ENCODE data around the gene NBL1. TPM values are rescaled to one million over a fixed set of nuclear protein-coding genes. Genes with fewer than 3 reads are reported as not detected.

Gene NBL1
- total and polyA plus RNA-seq, 9 of the 15 experiments (the other 6 are each of a cell fraction or from before 2014, with no cell fraction given) = 0.10 to 3.7 (median 1.8) TPM; not detected in 1

DNA sequence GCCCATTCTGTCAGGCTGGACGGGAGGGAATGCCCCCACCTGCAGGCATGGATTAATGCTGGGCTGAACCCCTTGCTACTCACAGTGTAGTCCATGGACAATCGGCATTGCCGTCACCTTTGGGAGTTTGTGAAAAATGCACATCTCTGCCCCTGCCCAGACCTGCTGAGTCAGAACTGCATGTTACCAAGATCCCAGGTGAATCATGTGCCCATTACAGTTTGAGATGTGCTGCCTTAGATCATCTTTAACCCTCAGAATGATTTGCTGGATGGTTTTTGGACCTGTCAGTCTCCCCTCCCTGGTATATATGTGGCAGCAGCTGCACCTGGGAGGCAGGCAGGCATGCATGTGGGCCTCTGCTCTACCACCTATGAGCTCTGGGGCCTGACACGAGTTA lies 35.6 kb downstream of the NBL1 start:
- Histone ChIP-seq H3K27me3 (ENCODE audit: control insufficient read depth in 2 of 2, insufficient read depth in 2 of 2, low read length in 2 of 2) (peaks cover 20 to 38% of the 10 kb centered on the region in 2 experiments), H3K27ac (ENCODE audit: extremely low read depth, low read depth, low read length) (no peak overlapping the region), H2AFZ (ENCODE audit: low read depth, low read length) (no peak overlapping the region), H3K79me2 (ENCODE audit: control insufficient read depth, insufficient read depth, low read length) (no peaks in the 10 kb centered on the region), H3K9ac (ENCODE audit: insufficient read depth in 1 of 2, low read depth in 2 of 2, low read length in 2 of 2) (no peak overlapping the region), H3K4me2 (ENCODE audit: insufficient read depth, low read length) (no peak overlapping the region), H4K20me1 (replicated peaks; ENCODE audit: control insufficient read depth, insufficient read depth, low read length) (peaks cover 36% of the 10 kb centered on the region), H3K9me3 (replicated peaks; ENCODE audit: control insufficient read depth, insufficient read depth, low read depth, low read length) (no peaks in the 10 kb centered on the region), H3K36me3 (ENCODE audit: control insufficient read depth, insufficient read depth, low read length) (no peaks in the 10 kb centered on the region), H3K4me3 (no peak overlapping the region), H3K4me1 (replicated peaks in 1 of 2; ENCODE audit: control insufficient read depth in 2 of 2, insufficient read depth in 2 of 2, low read length in 2 of 2) (peaks cover 0 to 9% of the 10 kb centered on the region in 2 experiments; a peak in 1 of 5 replicates), H3K9me1 (ENCODE audit: control insufficient read depth, insufficient read depth, low read length) (no peaks in the 10 kb centered on the region)
- in situ Hi-C loops (cut with MboI) (no loop called here), intact Hi-C loops (cut with micrococcal nuclease) (no loop called here)
- ATAC-seq = no peak
- POLR2A ChIA-PET = no interaction called here
- no peak for DNase-seq (ENCODE audit: extremely low read depth in 1 of 4, low spot score in 3 of 4)
- BruUV-seq (replicated peaks) = no TSS peak
- TF ChIP-seq EP300 (IDR thresholded peaks at IDR 0.05; ENCODE audit: low read length) (no peak), XRCC5 (IDR thresholded peaks at IDR 0.05; ENCODE audit: low read depth, low read length) (no peak), MTA2 (IDR thresholded peaks at IDR 0.05; ENCODE audit: low read depth) (no peak), CTBP1 (IDR thresholded peaks at IDR 0.05; ENCODE audit: borderline replicate concordance) (no peak), HOMEZ (CRISPR knock-in tag; IDR thresholded peaks at IDR 0.05) (no peak), ZNF316 (IDR thresholded peaks at IDR 0.05) (peak; percentile 65), THRB (CRISPR knock-in tag; conservative IDR thresholded peaks at IDR 0.05) (no peak), THRA (IDR thresholded peaks at IDR 0.05) (no peak), C11orf30 (IDR thresholded peaks at IDR 0.05; ENCODE audit: low read depth) (peak; percentile 44; the same call in 1 of the 2 replicates), DPF2 (IDR thresholded peaks at IDR 0.05) (no peak)
- CTCF ChIA-PET (ENCODE audit: low intra/inter-chr PET ratio) = no interaction called here
- WGBS (ENCODE audit: insufficient coverage, low coverage, missing lambda C conversion rate) = 2% methylated on average over 4 of the region's 4 CpGs
- FAIRE-seq = no peak
